Neural progenitor cell (in vitro differentiated cells): ENCODE measurements around the gene SCN3A.

Experiments used
- EZH2phosphoT487 ChIP-seq: fragments of 200-600 bp; sonication (generic); IDR thresholded peaks from 2 replicates; pipeline ENCODE4 v1.6.1; 2017; ENCODE audit warnings: antibody characterized with exemption
- TF ChIP-seq, protein P1 (sequence below): fragments of 200-600 bp; sonication (generic); IDR thresholded peaks from 2 replicates; pipeline ENCODE4 v1.5.1; 2017; ENCODE audit warnings: antibody characterized with exemption, mild to moderate bottlenecking

DNA sequence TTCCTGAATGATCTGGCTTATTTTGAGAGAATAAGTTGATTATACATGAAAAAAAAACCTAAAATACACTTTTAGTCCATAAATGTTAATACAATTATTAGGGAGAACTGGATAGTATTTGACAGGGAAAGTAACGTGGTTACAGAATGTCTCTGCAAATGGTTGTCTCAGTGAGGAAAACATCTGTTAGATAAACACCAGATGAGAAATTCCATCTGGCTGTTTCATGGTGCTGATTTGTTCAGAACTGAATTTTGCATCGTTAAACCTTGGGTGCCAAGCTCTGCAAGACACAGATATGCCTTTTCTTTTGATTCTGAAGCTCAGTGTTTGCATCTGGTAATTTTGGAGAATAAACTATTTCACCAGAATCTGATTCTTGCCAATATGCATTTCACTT, 90.4 kb downstream of the SCN3A start:
- TF ChIP-seq, protein P1, sequence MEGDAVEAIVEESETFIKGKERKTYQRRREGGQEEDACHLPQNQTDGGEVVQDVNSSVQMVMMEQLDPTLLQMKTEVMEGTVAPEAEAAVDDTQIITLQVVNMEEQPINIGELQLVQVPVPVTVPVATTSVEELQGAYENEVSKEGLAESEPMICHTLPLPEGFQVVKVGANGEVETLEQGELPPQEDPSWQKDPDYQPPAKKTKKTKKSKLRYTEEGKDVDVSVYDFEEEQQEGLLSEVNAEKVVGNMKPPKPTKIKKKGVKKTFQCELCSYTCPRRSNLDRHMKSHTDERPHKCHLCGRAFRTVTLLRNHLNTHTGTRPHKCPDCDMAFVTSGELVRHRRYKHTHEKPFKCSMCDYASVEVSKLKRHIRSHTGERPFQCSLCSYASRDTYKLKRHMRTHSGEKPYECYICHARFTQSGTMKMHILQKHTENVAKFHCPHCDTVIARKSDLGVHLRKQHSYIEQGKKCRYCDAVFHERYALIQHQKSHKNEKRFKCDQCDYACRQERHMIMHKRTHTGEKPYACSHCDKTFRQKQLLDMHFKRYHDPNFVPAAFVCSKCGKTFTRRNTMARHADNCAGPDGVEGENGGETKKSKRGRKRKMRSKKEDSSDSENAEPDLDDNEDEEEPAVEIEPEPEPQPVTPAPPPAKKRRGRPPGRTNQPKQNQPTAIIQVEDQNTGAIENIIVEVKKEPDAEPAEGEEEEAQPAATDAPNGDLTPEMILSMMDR: no peak
- no peak for TF ChIP-seq EZH2phosphoT487
